Spleen (tissue), 7 donors: Measurements from ENCODE around the gene CTDSPL.

Experiments
- CTCF ChIP-seq, 11 experiments: fragments of 200-600 bp in 7 of 11; fragments of 450-650 bp in 4 of 11; sonication (generic) in 4 of 11; IDR thresholded peaks in 8 of 11; conservative IDR thresholded peaks in 3 of 11; 1 replicate in 7 of 11; 2 replicates in 4 of 11; pipeline versions ENCODE4 v1.4.0 to v1.8.0; 2016 to 2021; ENCODE audit warnings: antibody characterized with exemption in 11 of 11, inconsistent platforms in 4 of 11, mild to moderate bottlenecking in 1 of 11
- POLR2A ChIP-seq, 3 donors: fragments of 450-650 bp; IDR thresholded peaks; one replicate each; pipeline ENCODE4 v1.5.1; 2017; ENCODE audit warnings: antibody characterized with exemption in 3 of 3, mild to moderate bottlenecking in 1 of 3
- POLR2AphosphoS5 ChIP-seq, 3 donors: sonication (generic); formaldehyde crosslinking; IDR thresholded peaks; one replicate each; pipeline ENCODE4 v1.5.1; 2017; ENCODE audit warnings: antibody characterized with exemption in 3 of 3
- donor health status: DM: no; HTN: no; CAD: no; lungs with moderate emphysema.
- donor health status: DM: no; HTN: no; CAD: no.
- donor health status: DM: no; HTN: no; CAD: no.

- no peak for TF ChIP-seq CTCF (IDR thresholded peaks at IDR 0.05 in 8 of 11, conservative IDR thresholded peaks at IDR 0.05 in 3 of 11)
- no peak for TF ChIP-seq POLR2AphosphoS5 (IDR thresholded peaks at IDR 0.05)
- no peak for TF ChIP-seq POLR2A (IDR thresholded peaks at IDR 0.05)
Observed at GRCh38 chr3:37930495-37930894, 68.8 kb downstream of the CTDSPL start.
